ENCODE measurements around the gene GALNT9.

GALNT9 gene

GRCh38 chr12:132324841-132325732, 4.3 kb downstream of the GALNT9 start:
- no peak for DNase-seq

- DNase-seq = no peak
These were observed 5.2 kb downstream of the GALNT9 start for GRCh38 chr12:132324173-132324572.

DNA sequence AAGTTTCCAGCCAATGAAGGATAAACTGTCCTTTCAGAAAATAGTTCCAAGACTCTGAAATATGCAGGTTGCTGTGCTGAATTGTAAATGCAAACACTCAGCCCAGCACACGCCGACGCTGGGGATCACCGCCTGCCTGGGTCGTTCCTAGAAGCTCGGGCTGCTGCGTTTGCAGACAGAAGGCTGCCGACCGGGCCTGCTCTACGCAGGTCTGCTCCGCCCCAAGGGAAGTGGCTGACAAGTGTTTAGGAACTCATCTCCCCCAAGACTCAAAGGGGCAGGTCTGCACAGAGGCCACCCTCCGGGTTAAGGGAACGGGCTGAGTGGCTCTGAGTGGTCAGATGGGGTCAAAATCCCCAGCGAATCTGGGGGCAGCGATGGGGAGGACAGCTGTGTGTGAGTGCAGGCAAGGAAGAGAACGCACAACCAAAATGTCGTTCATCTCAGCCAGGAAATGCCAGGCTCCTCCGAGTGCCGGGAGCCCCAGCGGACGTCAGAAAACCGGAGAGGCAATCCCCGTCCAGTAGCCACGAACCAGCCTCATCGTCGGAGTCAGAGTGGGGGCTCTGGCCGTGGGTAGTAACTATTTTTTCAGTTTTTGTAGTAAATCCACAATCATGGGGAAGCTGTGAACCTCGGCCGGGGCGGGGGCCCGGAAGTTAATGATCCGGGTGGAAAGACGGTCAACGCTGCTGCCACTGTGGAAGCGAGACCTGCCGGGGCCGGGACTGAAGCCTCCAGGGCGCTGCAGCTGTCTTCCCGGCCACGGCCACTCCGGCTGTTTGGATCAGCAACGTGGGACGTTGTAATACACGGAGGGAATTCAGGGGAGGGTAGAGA, 6.0 kb downstream of the GALNT9 start:
- DNase-seq = no peak

DNA sequence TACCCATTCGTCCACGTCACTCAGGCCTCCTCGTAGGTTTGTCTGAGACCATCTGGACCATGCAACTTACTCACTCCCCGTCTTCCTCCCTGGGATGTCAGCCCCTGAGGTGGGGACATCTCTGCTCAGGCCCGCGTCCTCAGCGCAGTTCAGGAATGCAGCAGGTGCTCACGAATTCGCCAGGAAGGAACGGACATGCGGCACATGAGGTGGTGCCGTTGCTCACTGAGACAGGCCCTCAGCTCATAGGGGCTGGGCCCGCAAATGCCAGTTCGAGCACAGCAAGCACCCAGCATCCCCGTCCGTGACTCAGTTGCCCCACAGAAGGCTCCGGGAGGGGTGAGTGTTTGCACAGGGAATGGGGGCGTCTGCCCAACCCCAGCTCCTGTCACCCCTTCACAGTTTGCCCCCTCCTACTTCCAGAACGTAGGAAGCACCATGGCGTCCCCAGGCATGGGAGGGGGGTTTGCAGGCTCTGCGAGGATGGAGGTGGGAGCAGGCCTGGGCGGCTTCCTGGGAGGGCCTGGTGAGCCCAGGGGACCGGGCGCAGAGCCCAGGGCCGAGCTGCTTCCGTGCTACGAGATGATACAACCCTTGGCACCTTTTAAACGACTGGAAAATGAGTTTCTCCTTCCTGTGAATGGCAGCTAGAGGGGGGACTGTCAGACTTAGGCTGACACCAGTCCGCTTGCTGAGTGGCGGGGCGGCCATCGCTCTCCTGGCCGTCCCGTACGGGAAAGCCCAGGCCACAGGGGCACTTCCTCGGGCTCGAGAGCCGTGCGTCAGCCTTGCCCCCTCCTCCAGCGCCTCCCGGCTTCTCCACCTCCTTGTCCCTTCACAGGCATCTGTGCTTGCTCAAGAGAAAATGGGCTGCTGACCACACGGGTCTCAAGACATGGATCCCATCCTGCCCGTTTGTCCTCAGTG, 6.9 kb downstream of the GALNT9 start:
- DNase-seq = no peak

GRCh38 chr12:132321321-132322118, 7.9 kb downstream of the GALNT9 start:
- DNase-seq = no peak

DNA sequence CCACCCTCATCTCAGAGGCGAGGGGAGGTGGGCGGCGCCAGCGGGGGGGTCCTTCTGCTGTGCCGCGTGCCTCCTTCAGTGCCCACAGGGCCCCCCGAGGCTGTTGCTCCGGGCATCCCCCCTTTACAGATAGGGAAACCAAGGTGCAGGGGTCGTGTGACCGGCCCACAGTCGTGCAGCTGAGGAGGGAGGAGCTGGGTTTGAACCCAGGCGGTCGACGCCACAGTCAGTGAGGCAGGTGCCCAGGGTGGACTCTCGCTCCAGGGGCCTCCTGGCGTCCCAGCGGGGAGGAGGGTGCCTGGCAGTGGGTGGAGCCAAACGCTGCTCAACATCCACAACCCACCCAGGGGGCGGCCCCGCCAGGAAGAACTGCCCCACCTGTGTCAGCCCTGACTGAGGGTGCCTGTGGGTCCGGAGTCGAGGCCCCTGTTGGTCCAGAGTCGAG, 8.6 kb downstream of the GALNT9 start:
- no peak for DNase-seq

DNA sequence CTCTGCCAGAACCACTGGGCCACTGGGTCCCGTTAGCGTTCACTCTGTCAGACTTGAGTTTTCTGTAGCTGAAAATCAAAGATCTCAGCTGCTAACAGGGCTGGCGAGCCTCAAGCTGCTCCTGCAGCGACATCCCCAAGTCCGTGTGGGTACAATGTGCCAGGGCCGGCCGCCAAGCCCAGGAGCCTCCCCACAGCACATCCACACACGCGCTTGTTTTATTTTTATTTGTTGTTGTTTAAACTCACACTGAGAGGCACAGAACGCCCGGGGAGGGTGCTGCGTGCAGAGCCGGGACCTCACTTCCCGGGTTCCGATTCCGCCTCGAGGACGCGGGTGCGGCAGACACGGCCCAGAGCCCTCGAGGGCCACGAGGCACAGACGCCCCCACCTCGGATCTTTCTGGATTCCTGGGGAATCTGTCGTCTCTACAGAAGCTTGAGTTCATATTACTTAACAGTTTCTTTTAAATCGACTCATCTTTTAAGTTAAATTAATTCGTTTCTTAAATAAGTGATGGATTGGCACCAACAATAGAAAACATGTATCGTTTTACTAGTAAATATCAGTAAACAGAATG, 9.3 kb downstream of the GALNT9 start:
- DNase-seq = no peak

- no peak for DNase-seq
These were observed 9.9 kb downstream of the GALNT9 start for GRCh38 chr12:132319359-132319950.

GRCh38 chr12:132318618-132319033, 10.8 kb downstream of the GALNT9 start:
- no peak for DNase-seq

GRCh38 chr12:132318135-132318534, 11.3 kb downstream of the GALNT9 start:
- DNase-seq = no peak

- DNase-seq = no peak
These were observed 12.0 kb downstream of the GALNT9 start for GRCh38 chr12:132317233-132317938.

DNA sequence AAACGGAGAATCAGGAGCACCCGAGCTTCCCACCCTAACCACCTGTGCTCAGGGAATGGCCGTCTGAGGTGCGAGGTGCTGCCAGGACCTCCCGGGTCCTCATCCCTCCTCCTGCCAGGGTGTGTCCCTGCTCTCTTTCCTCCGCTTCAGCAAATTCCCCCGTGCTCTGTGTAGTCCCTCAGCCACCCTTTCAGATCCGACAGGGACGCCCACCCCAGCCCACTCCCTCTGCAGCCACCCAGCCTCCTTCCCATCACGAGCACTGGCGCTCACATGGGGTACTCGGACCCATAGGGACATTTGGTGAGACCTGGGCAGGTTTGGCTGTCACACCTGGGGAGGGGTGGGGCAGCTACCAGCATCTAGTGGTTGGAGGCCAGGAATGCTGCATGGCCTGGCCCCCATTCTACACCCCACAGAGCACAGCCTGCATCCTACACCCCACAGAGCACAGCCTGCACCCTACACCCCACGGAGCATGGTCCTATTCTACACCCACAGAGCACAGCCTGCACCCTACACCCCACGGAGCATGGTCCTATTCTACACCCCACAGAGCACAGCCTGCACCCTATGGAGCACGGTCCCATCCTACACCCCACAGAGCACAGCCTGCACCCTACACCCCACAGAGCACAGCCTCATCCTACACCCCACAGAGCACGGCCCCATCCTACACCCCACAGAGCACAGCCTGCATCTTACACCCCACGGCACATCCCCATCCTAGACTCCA, 12.7 kb downstream of the GALNT9 start:
- DNase-seq = no peak

- no peak for DNase-seq
These were observed 13.4 kb downstream of the GALNT9 start for GRCh38 chr12:132315951-132316350.

DNA sequence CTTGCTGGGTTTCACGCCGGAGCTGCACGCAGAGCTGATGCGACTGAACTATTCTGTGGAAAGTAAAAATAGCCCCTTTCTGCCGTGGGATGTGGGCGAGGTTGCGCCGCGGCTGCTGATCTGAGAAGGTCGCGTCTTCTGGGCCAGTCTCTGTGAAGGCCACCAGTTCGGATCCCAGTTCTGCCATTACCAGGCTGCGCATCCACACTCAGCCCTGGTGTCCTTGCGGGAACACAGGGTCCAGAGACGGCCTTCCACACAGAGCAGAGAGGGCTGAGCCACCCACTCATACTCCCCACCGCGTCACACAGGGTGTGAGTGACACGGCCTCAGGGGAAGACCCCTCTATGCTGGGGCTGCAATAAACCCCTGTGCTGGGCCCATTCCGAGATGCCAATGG, 13.9 kb downstream of the GALNT9 start:
- no peak for DNase-seq

- DNase-seq = no peak
These were observed 14.7 kb downstream of the GALNT9 start for GRCh38 chr12:132314516-132315233.

GRCh38 chr12:132314035-132314434, 15.4 kb downstream of the GALNT9 start:
- DNase-seq = no peak

DNA sequence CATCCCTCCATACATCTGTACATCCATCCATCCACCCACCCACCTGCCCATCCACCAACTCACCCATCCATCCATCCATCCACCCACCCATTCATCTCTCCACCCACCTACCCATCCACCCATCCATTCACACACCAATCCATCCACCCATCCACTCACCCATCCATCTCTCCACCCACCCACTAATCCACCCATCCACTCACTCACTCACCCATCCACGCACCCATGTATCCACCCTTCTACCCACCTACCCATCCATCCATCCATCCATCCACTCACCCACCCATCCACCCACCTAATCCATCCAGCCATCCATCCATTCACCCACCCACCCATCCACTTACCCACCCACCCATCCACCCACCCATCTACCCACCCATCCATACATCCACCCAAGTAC, 16.2 kb downstream of the GALNT9 start:
- no peak for DNase-seq

DNA sequence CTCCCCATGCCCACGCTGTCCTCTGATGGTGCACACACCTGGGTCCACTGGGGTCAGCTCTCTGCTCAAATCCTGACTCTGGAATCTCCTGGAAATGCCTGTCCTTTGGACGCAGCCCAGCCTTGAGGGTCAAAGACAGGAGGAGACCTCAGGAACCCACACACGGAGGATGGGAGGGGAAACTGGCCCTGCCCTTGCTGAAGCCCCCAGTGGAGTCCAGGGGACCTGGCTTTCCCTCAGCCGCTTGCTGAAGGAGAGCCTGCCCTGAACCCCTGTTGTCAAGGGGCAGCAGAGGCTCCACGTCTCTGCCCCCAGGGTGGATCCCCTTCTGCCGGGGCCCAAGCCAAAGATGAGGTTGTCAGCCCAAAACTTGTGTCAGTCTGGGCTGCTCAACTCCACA, 16.9 kb downstream of the GALNT9 start:
- no peak for DNase-seq

All from activated effector memory CD4-positive, alpha-beta T cell treated with Interleukin-2 at 50 U/mL for 16 hours (primary cell).